ENCODE data around the gene METTL25B. TPM values are rescaled to one million over a fixed set of nuclear protein-coding genes. Genes with fewer than 3 reads are reported as not detected.

Gene METTL25B
- total and polyA plus RNA-seq, 2 donors (not counting 1 experiment from before 2014, with no cell fraction given): 78.3 to 81.1 TPM

DNA sequence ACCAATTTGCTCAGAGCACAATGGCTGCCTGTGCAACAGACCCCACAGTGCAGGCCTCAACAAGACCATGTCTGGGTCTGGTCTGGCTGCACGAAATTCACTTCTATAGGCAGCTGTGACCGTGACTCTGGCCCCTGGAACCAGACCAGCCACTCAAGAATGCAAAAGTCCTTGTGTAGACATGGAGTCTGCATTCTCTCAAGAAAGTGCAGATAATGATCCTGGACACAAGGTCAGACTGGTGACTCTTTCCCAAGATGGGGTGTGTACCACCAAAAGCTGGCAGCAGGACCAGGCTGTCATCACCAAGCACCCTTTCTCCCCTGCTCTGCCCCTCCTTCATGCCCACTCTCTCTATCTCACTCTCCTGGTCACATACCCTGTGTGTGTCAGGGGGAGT lies 7.1 kb upstream of the METTL25B start:
- H3K27me3 Mint-ChIP-seq: no peaks in the 10 kb centered on the region
- DNase-seq: no peak
- TF ChIP-seq EZH2 (IDR thresholded peaks at IDR 0.05; ENCODE audit: borderline replicate concordance, insufficient read depth, low read depth, low read length, poor library complexity, severe bottlenecking): no peak
- TF ChIP-seq, protein P1, sequence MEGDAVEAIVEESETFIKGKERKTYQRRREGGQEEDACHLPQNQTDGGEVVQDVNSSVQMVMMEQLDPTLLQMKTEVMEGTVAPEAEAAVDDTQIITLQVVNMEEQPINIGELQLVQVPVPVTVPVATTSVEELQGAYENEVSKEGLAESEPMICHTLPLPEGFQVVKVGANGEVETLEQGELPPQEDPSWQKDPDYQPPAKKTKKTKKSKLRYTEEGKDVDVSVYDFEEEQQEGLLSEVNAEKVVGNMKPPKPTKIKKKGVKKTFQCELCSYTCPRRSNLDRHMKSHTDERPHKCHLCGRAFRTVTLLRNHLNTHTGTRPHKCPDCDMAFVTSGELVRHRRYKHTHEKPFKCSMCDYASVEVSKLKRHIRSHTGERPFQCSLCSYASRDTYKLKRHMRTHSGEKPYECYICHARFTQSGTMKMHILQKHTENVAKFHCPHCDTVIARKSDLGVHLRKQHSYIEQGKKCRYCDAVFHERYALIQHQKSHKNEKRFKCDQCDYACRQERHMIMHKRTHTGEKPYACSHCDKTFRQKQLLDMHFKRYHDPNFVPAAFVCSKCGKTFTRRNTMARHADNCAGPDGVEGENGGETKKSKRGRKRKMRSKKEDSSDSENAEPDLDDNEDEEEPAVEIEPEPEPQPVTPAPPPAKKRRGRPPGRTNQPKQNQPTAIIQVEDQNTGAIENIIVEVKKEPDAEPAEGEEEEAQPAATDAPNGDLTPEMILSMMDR (IDR thresholded peaks at IDR 0.05): no peak
- Histone ChIP-seq H3K4me1 (ENCODE audit: control insufficient read depth in 2 of 2, insufficient read depth in 2 of 2, low read length in 2 of 2) (peaks cover 18 to 19% of the 10 kb centered on the region in 2 donors), H3K9ac (ENCODE audit: low read length) (no peak overlapping the region), H2AFZ (ENCODE audit: insufficient read depth, low read depth, low read length, poor library complexity, severe bottlenecking) (no peak overlapping the region), H3K9me3 (ENCODE audit: control extremely low read depth in 1 of 3, control insufficient read depth in 2 of 3, insufficient read depth in 1 of 3, low read length in 2 of 3) (no peaks in the 10 kb centered on the region), H3K36me3 (replicated peaks in 1 of 2; ENCODE audit: control extremely low read depth in 1 of 2, control insufficient read depth in 1 of 2, extremely low read depth in 1 of 2, insufficient read depth in 2 of 2, low read length in 1 of 2) (peaks cover 0 to 48% of the 10 kb centered on the region in 2 experiments), H3K27me3 (replicated peaks in 1 of 4; ENCODE audit: control extremely low read depth in 1 of 4, control insufficient read depth in 3 of 4, insufficient read depth in 4 of 4, low read length in 3 of 4) (no peaks in the 10 kb centered on the region), H3K27ac (ENCODE audit: low read length in 2 of 2) (no peak overlapping the region), H4K20me1 (ENCODE audit: control insufficient read depth, insufficient read depth, low read length, poor library complexity, severe bottlenecking) (peaks cover 59% of the 10 kb centered on the region), H3K4me3 (ENCODE audit: control extremely low read depth in 1 of 5, extremely low read depth in 1 of 5, insufficient read depth in 1 of 5, low read depth in 2 of 5, low read length in 4 of 5) (no peak overlapping the region), H3K4me2 (replicated peaks; ENCODE audit: low read depth, low read length, poor library complexity, severe bottlenecking) (no peak overlapping the region), H3K79me2 (ENCODE audit: control insufficient read depth, insufficient read depth, low read length) (peaks cover 42% of the 10 kb centered on the region)
- POLR2A ChIA-PET: no interaction called here
- ATAC-seq (ENCODE audit: low read depth): no peak
- 100% methylated on average over 2 of the region's 2 CpGs for WGBS (ENCODE audit: insufficient coverage)
- intact Hi-C loops (cut with micrococcal nuclease): no loop called here
- no peak overlapping the region for H3K4me3 Mint-ChIP-seq
- CTCF ChIA-PET: interaction anchor here (1.0 to 9.5 kb wide), 4 partner anchors 15 to 36 kb away, joined by 3 to 245 read pairs (median 4); partner anchors contain the start of gene CRABP2
- no peak overlapping the region for H3K27ac Mint-ChIP-seq
- peaks cover 13% of the 10 kb centered on the region for H3K4me1 Mint-ChIP-seq
- no peaks in the 10 kb centered on the region for H3K9me3 Mint-ChIP-seq (ENCODE audit: insufficient read depth)

- no peak overlapping the region for H3K4me2 ChIP-seq (replicated peaks; ENCODE audit: low read depth, low read length, poor library complexity, severe bottlenecking)
- no peak overlapping the region for H3K27ac ChIP-seq (ENCODE audit: low read length in 2 of 2)
- Mint-ChIP-seq H3K27ac (no peak overlapping the region), H3K4me3 (no peak overlapping the region), H3K27me3 (no peaks in the 10 kb centered on the region), H3K4me1 (peaks cover 13% of the 10 kb centered on the region), H3K9me3 (ENCODE audit: insufficient read depth) (no peaks in the 10 kb centered on the region)
- CTCF ChIA-PET: interaction anchor here (0.8 to 9.5 kb wide), 4 partner anchors 15 to 36 kb away, joined by 3 to 245 read pairs (median 5); partner anchors contain the start of gene CRABP2
- H3K9me3 ChIP-seq (ENCODE audit: control extremely low read depth in 1 of 3, control insufficient read depth in 2 of 3, insufficient read depth in 1 of 3, low read length in 2 of 3): no peaks in the 10 kb centered on the region
- intact Hi-C loops (cut with micrococcal nuclease): no loop called here
- H2AFZ ChIP-seq (ENCODE audit: insufficient read depth, low read depth, low read length, poor library complexity, severe bottlenecking): no peak overlapping the region
- no peak overlapping the region for H3K4me3 ChIP-seq (ENCODE audit: control extremely low read depth in 1 of 5, extremely low read depth in 1 of 5, insufficient read depth in 1 of 5, low read depth in 2 of 5, low read length in 4 of 5)
- WGBS (ENCODE audit: insufficient coverage): 92% methylated on average over 2 of the region's 4 CpGs
- peaks cover 63% of the 10 kb centered on the region for H4K20me1 ChIP-seq (ENCODE audit: control insufficient read depth, insufficient read depth, low read length, poor library complexity, severe bottlenecking)
- peaks cover 22 to 23% of the 10 kb centered on the region in 2 donors for H3K4me1 ChIP-seq (ENCODE audit: control insufficient read depth in 2 of 2, insufficient read depth in 2 of 2, low read length in 2 of 2)
- peaks cover 0 to 49% of the 10 kb centered on the region in 2 experiments for H3K36me3 ChIP-seq (replicated peaks in 1 of 2; ENCODE audit: control extremely low read depth in 1 of 2, control insufficient read depth in 1 of 2, extremely low read depth in 1 of 2, insufficient read depth in 2 of 2, low read length in 1 of 2)
- no peak overlapping the region for H3K9ac ChIP-seq (ENCODE audit: low read length)
- TF ChIP-seq, protein P1 (IDR thresholded peaks at IDR 0.05): no peak
- no peak for TF ChIP-seq EZH2 (IDR thresholded peaks at IDR 0.05; ENCODE audit: borderline replicate concordance, insufficient read depth, low read depth, low read length, poor library complexity, severe bottlenecking)
- H3K79me2 ChIP-seq (ENCODE audit: control insufficient read depth, insufficient read depth, low read length): peaks cover 46% of the 10 kb centered on the region
- no peaks in the 10 kb centered on the region for H3K27me3 ChIP-seq (replicated peaks in 1 of 4; ENCODE audit: control extremely low read depth in 1 of 4, control insufficient read depth in 3 of 4, insufficient read depth in 4 of 4, low read length in 3 of 4)
- ATAC-seq (ENCODE audit: low read depth) (no peak), DNase-seq (no peak)
- POLR2A ChIA-PET: no interaction called here
These were observed 6.7 kb upstream of the METTL25B start for GRCh38 chr1:156721535-156721934.

Data from B cell (primary cell).